Hematopoietic multipotent progenitor cell treated with erythropoietin and hydrocortisone succinate and interleukin-3 and kit ligand, for 17 days (in vitro differentiated cells): ENCODE measurements around the gene ABCA2.
"Not testable (repeated sequence)": the region's sequence is repeated elsewhere in the genome, so short reads cannot be mapped to it uniquely, and the experiment has no call there.

Source experiments
- DNase-seq: peaks from one replicate; pipeline ENCODE4 v3.0.0-alpha.2; 2015; ENCODE audit warnings: low spot score

Gene ABCA2

DNA sequence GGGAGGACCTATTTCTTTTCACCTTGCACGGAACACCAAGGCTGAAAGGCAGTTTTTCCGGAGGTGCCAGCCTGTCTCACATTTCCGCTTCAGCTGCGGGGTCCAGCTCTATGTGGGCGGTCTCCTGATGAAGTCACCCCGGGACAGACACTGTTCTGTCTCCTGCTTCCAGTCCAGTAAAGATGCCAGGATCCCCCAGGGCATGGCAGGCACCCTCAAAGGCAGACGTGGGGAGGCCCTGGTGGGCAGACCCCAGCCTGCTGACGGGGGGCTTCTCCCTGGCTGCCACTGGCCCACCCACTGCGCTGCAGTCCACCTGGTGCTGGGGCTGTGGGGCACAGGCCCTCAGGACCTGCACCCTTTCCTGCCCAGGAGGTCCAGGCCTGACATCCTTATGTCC is 34.8 kb upstream of the ABCA2 start:
- not testable (repeated sequence) for DNase-seq

DNA sequence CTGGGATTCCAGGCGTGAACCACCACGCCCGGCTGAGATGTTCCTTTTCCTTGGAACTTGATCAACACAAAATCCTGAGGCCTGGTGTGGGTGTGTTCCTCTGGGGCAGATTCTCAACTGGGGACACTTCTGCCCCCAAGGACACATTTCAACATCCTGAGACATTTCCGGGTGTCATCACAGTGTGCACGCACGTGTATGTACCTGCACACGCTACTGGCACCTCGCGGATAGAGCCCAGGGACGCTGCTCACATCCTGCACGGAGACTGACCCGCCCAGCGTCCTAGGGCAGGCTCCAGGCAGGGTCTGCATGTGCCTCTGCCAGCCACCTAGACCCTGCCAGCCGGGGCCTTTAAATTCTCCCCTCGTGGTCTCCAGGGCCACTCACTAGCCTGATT is 34.3 kb upstream of the ABCA2 start:
- DNase-seq = no peak

DNA sequence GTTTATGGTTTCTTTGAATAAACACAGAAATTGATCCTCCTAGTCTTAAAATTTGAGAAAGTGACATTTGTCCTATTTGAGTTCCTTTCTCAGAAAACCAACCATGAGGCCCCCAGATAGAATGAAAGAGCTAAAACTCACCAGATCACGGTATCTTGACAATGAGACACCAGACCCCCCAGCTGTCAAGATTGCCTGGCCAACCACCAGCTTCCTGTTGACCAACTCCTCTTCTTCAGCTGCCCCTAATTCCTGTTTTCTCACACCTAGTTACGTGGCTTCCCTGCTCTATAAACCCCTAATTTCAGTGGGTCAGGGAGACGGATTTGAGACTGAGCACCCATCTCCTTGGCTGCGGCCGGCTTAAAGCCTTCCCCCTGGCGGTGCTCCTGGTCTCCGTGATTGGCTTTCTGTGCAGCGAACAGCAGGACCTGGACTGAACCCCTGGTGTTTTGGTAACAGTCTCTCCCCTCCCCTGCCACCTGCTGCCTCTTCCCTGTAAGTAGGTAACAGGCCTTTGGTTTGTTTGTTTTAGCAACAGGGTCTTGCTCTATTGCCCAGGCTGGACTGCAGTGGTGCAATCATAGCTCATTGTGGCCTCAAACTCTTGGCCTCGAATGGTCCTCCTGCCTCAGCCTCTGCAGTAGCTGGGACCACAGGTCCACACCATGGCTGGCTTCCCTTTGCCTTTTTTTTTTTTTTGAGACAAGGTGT is 30.6 kb upstream of the ABCA2 start:
- DNase-seq = no peak

DNA sequence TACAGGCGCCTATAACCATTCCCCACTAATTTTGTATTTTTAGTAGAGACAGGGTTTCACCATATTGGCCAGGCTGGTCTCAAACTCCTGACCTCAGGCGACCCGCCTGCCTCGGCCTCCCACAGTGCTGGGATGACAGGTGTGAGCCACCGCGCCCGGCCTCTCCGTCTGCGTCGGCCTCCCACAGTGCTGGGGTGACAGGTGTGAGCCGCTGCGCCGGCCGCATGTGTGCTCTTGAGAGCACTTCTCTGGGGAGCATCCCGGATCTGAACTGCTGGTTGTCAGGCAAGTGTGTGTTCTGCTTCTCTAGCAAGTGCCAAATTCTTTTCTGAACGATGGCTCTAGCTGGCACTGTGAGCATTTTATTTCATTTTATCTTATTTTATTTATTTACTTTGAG is 29.5 kb upstream of the ABCA2 start:
- DNase-seq = no peak

DNA sequence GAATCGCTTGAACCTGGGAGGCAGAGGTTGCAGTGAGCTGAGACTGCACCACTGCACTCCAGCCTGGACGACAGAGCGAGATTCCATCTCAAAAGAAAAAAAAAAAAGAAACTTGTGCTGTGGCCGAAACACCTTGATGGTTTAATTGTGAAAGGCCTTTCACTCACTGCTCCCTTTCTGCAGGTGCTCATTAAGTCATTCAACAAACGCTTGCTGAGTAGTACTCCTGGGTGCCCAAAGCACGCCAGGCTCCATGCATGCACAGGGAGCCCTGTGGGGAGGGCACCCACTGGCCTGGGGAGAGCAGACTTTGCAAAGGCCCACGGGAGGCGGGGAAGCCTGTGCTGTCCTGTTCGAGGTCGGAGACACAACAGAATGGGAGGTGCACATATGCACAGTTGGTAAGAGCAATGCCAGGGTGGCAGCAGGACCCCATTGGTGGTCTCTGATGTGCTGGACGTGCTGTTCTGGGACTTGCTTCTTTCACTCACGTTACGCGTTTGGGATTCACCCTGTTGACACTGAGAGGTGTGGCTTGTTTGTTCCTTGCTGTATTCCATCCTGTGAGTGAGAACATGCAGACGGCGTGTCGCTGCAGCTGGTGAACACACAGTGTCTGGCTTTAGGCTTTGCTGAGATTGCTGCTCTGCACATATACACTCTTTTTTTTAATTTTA is 28.8 kb upstream of the ABCA2 start:
- DNase-seq = no peak

DNA sequence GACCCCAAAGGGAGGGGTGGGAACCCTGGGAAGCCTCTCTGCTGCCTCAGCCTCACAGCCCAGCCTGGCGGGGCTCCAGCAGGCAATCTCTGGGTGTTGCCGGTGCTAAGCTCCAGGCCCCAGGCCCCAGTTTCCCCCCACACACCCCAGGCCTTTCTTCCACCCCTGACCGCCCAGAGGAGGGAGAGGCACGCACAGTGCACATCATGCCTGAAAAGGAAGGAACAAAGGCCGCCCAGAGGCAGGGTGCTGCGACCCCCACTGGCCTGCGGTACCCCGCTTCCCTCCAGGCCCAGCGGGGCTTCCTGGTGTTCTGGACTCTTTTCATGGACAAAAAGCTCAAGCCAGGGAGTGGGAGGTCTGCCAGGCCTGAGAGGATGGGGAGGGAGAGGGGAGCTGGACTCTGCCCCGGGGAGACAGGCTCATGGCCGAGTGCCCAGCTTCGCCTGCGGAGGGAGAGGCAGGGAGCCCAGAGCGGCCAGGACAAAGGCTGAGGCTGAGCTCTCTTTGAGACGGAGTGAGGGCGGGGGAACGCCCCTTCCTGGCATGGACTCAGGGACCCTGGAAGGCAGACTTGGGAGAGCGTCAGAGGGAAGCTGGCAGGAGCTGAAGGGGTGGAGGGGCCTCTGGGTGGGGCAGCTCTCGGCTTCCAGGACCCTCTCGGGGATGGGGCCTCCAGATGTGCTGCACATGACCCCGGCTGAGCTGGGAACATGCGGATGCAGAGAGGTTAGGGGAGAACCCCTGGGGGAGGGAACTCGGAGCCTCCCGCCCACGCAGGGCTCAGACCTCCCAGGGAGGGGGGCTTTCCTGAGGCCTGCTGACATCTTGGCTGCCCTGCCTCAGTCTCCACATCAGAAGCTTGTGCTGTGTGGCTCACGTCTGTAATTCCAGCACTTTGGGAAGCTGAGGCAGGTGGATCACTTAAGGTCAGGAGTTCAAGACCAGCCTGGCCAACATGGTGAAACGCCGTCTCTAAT is 27.6 kb upstream of the ABCA2 start:
- no peak for DNase-seq

DNA sequence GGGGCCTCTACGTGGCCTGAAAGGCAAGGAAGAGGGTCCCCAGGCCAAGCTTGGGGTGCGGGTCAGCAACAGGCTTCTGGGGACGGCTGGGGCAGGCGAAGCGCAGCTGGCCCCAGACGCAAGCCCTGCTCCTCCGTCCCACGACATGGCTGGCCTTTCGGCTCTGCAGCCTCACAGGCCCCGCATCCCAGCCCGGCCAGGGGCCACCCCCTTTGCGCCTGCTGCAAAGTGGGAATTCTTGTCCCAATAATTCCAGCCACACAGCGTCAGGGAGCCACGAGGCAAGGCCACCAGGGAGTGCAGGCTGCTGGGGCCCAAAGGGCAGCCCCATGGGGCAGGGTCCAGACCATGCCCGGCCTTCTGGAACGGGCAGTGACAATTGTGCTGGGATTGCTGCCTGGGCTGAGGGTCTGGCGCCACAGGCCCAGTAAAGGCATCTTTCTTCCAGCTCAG is 26.9 kb upstream of the ABCA2 start:
- no peak for DNase-seq

DNA sequence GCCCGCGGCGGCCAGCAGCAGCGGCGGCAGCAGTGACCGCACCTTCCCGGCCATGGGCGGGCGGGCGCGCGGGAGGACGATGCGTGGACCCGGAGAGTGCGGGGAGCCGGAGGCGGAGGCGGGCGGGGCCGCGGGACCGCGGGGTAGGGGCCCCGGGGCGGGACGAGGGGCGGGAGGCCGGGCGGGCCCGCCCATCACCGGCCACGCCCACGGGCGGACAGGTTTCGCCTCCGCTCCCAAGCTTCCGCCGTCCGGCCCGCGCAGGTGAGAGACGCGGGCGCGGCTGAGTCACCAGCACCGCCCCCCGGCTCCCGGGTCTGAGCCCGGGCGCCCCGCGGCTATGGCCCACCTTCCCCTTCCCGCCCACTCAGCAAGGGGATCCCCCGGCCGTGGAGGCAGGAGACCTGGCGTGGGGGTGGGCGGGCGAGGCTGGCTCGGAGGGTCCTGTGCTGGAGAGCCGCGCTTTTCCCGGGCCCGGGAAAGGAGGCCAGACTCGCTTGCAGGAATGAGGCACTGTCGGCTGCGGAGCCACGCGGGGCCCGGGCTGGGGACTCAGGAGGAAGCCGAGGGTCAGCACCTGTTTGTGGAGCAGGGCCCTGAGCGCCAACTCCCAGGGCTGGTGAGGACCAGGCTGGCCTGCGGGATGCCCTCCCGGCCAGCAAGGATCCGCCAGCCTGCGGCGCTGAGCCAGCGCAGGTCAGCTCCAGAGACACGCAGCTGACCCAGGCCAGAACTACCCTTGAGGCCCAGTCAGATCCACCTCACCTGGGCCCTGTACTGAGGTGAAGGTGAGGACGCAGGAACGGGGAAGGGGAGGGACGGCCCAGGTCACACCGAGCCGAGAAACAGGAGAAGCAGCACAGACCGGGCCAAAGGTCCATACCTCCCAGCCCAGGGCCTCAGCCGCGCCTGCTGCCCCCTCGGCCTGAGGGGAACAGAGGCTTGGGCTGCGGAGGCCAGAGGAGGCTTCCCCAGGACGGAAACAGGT is 26.2 kb upstream of the ABCA2 start, which contains the start of gene ENTPD2:
Gene ENTPD2, minus strand, starts transcription at position 118 of the 988 bp plus-strand sequence. Its CDS starts 64 bp downstream, at position 54.
- DNase-seq = no peak

DNA sequence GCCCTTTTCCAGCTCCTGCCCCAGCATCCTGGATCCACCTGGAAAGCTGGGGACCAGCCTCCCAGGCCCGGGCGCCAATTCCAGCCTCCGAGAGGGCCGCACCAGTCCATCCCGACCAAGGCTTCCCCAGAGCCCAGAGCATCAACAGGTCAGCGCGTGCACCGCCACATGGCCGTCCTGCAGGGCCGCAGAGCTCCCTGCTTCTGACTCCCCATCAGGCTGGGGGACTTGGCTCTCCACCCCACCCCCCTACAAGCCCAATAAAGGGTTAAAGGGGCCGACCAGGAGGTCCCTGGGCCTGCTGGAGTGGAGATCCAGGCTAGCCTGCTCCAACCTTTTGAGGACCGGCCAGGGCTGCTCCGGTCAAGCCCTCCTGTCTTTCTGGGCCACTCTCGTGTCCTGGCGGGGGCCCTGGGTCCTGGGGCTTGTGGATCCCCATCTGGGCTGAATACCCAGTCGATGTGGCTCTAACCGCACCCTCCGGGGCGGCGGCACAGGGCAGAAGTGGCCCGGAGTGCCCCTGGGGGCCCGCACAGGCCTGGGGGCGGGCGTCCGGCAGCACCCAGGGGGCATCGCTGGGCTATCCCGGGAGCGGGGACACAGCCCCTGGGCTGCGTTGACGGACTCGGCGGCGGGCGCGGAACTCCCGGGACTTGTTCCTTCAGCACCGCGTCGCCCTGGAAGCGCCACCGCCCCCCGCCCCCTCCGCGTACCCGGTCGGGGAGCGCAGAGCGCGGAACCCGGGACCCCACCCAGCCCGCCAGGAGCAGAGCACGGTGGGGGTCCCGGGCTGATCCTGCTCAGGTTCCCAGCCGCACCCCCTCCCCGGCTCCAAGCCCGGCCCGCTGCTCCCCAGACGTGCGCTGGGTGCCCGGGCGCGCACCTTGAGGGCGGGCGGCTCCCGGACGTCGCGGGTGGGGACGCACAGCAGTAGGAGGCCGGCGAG is 25.2 kb upstream of the ABCA2 start:
- DNase-seq = no peak

DNA sequence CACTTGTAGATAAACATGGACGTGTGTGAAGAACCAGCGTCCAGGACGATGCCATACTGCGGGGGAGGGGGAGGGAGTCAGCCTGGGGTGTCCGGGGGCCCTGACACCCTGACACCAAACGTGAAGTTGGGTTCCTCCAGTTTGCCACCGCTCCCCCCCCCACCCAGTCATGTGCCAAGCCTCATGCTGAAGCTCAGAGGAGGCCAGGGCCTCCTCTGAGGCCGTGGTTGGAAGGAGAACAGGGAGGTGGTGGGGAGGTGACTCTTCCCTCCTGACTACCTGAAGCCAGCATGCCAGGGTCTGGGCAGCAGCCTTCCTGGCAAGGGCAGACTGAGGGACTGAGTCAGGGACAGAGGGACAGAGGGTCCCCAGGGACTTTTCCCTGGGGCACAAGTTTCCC is 24.3 kb upstream of the ABCA2 start:
- no peak for DNase-seq

DNA sequence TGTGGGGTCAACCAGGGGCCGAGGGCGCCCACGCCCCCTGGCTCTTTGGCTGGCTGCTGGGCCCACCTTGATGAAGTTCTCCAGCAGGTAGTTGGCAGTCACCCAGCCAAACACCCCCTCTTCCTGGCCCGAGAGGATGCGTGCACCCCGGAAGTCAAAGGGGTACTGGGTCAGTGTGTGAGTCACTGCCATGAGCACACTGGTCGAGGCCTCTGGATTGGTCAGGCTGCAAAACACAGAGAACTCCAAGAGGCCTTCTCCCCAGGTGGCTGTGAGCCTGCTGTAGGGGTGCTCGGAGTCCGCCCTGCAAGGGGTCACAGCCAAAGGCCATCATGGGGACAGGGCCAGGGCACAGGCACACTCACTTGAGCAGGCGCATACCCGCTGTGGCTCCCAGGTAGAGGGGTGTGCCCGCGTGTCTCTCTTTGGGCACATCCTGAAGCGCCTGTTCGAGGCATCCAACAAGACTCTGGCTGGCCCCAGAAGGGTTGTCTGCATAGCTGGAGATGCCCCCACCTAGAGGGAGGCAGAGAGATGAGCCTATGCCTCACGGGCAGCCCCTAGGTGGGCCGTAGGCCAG is 23.2 kb upstream of the ABCA2 start:
- DNase-seq = no peak

DNA sequence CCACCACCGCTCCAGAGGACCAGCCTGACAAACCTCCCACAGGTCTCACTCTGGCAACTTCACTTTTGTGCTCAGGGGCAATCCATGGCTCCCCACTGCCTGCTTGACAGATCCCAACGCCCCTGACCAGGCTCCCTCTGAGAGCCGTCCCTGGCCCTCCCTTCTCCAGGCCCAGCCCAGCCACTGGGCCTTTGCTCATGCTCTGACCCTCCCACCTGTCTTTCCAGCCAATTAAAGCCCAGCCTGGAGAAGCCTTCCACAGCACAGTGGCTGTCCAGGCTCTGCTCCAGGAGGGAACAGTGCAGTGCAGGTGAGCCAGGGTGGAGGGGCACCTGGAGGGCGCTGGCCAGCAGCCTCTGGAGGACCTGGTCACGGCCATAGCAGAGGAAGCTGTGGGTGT is 22.5 kb upstream of the ABCA2 start:
- no peak for DNase-seq

DNA sequence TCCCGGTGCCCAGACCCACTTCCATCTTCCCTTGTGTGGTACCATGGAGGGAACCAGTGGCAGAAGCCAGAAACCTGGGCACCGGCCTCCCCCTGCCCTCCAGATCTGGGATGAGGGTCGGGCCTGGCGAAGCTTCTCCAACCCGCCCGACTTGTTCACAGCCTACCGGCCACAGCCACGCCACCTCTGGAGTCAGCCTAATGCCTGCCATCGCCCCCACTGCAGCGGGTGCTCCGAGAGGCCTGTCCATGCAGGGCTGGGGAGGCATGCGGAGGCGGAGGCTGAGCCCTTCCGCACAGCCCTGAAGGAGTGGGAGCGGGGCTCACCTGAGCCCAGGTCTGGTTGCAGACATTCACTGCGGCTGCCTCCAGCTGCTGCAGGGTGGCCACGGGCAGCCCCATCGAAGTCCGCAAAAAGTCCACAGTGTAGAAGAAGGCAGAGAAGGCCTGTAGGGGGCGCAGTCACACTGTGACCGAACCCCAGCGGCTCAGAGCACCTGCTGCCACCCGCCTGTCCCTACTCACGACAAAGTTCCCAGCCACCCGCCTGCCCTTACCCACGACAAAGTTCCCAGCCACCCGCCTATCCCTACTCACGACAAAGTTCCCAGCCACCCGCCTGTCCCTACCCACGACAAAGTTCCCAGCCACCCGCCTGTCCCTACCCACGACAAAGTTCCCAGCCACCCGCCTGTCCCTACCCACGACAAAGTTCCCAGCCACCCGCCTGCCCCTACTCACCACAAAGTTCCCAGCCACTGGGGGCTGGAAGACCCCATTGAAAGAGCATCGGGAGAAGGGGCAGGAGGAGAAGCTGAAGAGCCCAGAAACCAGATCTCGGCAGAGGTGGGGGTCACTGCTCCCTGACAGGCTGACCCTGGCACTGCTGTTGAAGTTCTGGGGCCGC is 21.8 kb upstream of the ABCA2 start:
- peak; percentile 45 for DNase-seq

DNA sequence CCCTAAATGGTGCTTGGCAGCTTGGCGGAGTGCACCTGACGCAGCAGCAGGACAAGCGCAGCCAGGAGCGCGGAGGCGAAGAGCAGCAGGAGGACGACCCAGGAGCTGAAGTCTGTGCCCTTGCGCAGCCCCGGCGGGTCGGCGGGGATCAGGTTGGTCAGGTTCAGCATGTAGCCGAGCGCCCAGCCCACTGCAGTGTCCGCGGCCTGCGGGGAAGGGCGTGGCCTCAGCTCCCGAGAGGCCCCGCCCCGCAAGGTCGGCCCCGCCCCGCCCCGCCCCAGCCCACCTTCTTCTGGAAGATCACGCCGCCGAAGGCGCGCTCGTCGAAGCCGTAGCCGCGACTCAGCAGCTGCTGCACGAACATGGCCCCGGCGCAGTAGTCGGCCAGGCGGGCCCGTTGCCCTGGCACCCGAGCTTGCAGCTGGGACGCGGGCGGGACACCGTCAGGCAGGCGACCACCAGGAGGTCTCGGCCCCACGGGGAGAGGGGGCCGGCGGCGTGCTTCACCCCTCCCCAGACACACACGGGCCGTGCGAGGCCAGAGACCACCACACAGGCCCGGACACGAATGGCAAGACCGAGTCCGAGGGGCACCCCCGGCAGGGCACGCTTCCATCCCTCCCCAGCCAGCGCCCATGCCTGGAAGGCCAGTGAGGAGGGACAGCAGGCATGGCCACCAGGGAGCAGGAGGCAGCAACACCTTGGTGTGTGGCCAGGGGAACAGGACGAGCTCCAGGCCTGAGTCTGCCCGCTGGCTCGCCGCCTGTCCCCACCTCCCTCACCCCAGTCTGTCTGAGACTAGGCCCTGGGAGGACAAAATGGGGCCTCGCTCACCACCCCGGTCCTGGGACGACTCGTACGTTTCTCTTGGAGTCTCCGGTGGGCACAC is 20.9 kb upstream of the ABCA2 start:
- DNase-seq = no peak

DNA sequence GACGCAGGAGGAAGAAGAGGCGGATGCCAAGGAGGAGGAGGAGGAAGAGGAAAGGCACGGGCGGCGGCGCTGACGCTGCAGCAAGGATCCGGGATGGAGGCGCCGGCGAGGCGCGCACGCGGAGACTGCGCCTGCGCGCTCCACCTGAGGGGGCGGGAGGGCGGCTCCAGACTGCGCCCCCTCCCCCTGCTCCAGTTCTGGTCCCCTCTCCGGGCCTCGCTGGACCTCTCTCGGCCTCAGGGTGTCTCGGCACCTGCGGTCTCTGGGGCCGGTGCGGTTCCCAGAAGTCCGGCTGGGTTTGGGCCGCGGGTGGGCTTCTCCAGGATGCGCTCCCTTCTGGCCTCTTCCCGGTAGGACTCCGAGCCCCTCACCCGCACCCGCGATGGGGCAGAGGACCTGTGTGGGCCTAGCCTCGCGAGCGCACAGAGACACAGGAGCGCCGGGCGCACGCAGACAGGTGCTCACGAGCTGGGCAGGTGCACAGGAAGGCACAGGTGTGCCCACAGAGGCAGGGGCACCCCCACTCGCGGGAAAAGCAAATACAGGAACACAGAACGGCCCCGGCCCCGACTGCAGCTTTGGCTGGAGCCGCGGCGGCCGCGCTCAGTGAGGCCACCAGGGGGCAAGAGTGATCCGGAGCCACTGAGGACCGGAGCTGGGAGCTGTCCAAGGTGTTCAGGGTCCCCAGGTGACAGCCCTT is 18.2 kb upstream of the ABCA2 start, which contains the start of gene NPDC1:
Gene NPDC1, minus strand, starts transcription at position 90 of the 700 bp plus-strand sequence. CDS start 188 bp downstream, outside the sequence.
- DNase-seq = peak; percentile 19

DNA sequence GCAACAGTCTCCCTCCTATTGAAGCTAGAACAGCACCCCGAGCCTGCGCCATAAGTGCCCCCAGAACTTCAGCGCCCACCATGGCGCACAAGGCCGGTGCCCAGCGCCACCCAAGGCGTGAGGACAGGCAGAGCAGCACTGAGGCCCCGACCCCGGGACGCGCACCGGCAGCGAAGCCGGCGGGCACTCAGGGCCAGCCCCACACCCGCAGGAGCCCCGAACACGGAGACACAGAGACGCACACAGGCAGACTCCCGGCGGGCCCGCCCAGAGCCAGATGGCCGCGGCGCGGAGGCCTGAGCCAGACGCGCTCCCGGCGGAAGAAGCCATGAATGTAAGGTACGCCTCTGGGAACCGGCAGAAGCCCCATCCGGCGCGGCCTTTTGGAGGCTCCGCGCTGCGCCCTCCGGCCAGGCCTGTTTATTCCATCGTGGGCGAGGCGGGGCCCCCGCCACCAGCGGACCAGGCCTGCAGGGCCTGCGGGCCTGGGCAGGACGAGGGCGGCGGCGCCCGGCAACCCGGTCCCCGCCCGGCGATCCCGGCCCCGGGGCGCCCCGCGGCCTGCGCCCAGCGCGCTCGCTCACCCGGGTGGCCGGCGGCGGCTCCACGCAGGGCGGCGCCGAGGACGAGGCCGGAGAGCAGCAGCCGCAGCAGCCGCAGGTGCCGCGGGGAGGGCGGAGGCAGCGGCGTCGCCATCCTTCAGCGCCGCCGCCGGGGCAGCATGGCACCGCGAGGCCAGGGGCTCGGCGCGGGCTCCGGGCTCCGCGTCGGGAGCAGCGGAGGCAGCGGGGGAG is 17.5 kb upstream of the ABCA2 start:
- no peak for DNase-seq
